Right lobe of liver (tissue), 6 donors: ENCODE measurements around the gene MAPRE2. TPM values are rescaled to one million over a fixed set of nuclear protein-coding genes. Genes with fewer than 3 reads are reported as not detected.

ENCODE experiments used
- ATAC-seq, 4 donors: fragments of 200-7000 bp; cut with Tn5 transposase; one replicate each; pipeline ENCODE4 v1.9.1; 2020; ENCODE audit warnings: mild to moderate bottlenecking in 4 of 4, moderate library complexity in 4 of 4
- DNase-seq, 3 donors: peaks; one replicate each; pipeline ENCODE4 v3.0.0-alpha.2; 2020
- H3K27ac ChIP-seq, 3 donors: fragments of 200-600 bp; one replicate each; pipeline ENCODE4 v1.8.0; 2022
- H3K27me3 ChIP-seq, 2 donors: fragments of 200-600 bp; one replicate each; pipeline ENCODE4 v1.8.0; 2022
- H3K36me3 ChIP-seq, 4 donors: fragments of 200-600 bp; sonication (generic) in 1 of 4; one replicate each; pipeline versions ENCODE4 v1.5.1 to v1.8.0; 2017 to 2022; ENCODE audit warnings: control low read depth in 1 of 4
- H3K4me1 ChIP-seq, 4 donors: fragments of 200-600 bp; sonication (generic) in 1 of 4; one replicate each; pipeline versions ENCODE4 v1.5.1 to v1.8.0; 2017 to 2022; ENCODE audit warnings: control low read depth in 1 of 4
- H3K4me3 ChIP-seq, 3 donors: fragments of 200-600 bp; one replicate each; pipeline ENCODE4 v1.8.0; 2022
- H3K9me3 ChIP-seq, 4 donors: fragments of 200-600 bp; sonication (generic) in 1 of 4; one replicate each; pipeline versions ENCODE4 v1.5.1 to v1.8.0; 2017 to 2022; ENCODE audit warnings: control low read depth in 1 of 4
- POLR2A ChIP-seq: fragments of 450-650 bp; IDR thresholded peaks from one replicate; pipeline ENCODE4 v1.6.1; 2017; ENCODE audit warnings: antibody characterized with exemption, mild to moderate bottlenecking
- WGBS: methylation state at CpG from one replicate; pipeline ENCODE4 v1.1.6; 2018; ENCODE audit warnings: low coverage, low lambda C conversion rate; ENCODE audit not compliant: insufficient coverage; ENCODE audit errors: missing lambda C conversion rate; 5-methylcytosine and 5-hydroxymethylcytosine counted together
- intact Hi-C, 2 donors: fragments of 100-400 bp; cut with DNase I; formaldehyde crosslinking; loops; one replicate each; pipeline versions ENCODE4 v1.11.2 to v1.14.1; 2022
- total RNA-seq, 6 experiments: library from RNA; depleted of rRNA in 2 of 6; stranded (reverse); fragments of >200 nt in 2 of 6; fragmentation: NEBNext Ultra II Directional in 3 of 6; extraction: Animal tissue kit (Norgen Biotek cat#: 25700) in 3 of 6; gene quantifications; one replicate each; pipeline versions ENCODE4 v1.1.0 to v1.2.4, GENCODE V29; 2016 to 2023
- TF ChIP-seq, protein P1 (sequence below), 4 donors: fragments of 200-600 bp in 3 of 4; fragments of 450-650 bp in 1 of 4; IDR thresholded peaks; one replicate each; pipeline versions ENCODE4 v1.5.1 to v1.8.0; 2016 to 2022; ENCODE audit warnings: antibody characterized with exemption in 4 of 4, mild to moderate bottlenecking in 2 of 4
- donor health status: DM: no; HTN: yes; CAD: no.
- donor health status: DM: no; HTN: no; CAD: no.
- donor health status: DM: no; HTN: no; CAD: no.
- donor health status: DM: no; HTN: yes; CAD: no.
- donor health status: DM: no; HTN: yes; CAD: no.

Gene MAPRE2
- total RNA-seq, 6 experiments from 2014 or later = 17.0 to 25.9 (median 21.5) TPM

DNA sequence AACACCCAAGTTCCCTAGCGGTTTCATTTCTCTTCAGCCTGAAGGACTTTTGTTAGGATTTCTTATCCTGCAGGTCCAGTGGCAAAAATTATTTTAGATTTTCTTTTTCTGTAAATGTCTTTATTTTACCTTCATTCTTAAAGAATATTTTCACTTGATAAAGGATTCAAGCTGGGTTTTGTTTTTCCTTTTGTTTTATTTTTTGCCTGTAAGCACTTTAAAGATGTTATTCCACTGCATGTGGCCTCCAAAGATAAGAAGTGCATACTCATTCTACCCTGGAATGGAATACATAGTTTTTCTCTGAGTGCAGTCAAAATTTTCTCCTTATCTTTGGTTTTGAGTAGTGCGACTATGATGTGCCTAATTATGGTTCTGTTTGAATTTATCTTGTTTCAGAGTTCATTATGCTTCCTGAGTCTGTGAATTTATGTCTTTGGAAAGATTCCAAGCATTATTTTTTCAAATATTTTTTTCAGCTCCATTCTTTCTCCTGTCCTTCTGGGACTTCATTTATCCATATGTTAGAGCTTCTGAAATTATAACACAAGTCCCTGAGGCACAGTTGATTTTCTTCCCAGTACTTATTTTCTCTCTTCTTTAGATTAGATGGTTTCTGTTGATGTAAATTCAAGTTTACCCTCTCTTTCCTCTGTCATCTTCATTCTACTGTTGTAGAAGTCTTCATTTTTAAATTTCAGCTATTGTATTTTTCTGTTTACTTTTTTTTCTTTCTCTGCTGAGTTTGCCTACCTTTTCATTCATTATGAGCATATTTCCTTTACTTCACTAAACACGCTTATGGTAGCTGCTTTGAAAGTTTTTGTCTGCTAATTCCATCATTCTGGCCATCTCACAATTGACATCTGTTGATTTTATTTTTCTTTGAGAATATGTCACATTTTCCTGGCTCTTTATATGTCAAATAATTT, 69.6 kb downstream of the MAPRE2 start:
- Histone ChIP-seq H3K4me1 (no peaks in the 10 kb centered on the region), H3K36me3 (no peaks in the 10 kb centered on the region), H3K27ac (peak overlapping the region in 1 of 3 donors; percentile 7), H3K27me3 (no peaks in the 10 kb centered on the region), H3K4me3 (no peak overlapping the region), H3K9me3 (no peaks in the 10 kb centered on the region)
- DNase-seq (no peak), ATAC-seq (peak; percentile 50 to 64 (median 58))
- TF ChIP-seq, protein P1, sequence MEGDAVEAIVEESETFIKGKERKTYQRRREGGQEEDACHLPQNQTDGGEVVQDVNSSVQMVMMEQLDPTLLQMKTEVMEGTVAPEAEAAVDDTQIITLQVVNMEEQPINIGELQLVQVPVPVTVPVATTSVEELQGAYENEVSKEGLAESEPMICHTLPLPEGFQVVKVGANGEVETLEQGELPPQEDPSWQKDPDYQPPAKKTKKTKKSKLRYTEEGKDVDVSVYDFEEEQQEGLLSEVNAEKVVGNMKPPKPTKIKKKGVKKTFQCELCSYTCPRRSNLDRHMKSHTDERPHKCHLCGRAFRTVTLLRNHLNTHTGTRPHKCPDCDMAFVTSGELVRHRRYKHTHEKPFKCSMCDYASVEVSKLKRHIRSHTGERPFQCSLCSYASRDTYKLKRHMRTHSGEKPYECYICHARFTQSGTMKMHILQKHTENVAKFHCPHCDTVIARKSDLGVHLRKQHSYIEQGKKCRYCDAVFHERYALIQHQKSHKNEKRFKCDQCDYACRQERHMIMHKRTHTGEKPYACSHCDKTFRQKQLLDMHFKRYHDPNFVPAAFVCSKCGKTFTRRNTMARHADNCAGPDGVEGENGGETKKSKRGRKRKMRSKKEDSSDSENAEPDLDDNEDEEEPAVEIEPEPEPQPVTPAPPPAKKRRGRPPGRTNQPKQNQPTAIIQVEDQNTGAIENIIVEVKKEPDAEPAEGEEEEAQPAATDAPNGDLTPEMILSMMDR (IDR thresholded peaks at IDR 0.05) = no peak
- no peak for TF ChIP-seq POLR2A
- intact Hi-C loops = no loop called here
- 75% methylated on average over 3 of the region's 3 CpGs for WGBS

DNA sequence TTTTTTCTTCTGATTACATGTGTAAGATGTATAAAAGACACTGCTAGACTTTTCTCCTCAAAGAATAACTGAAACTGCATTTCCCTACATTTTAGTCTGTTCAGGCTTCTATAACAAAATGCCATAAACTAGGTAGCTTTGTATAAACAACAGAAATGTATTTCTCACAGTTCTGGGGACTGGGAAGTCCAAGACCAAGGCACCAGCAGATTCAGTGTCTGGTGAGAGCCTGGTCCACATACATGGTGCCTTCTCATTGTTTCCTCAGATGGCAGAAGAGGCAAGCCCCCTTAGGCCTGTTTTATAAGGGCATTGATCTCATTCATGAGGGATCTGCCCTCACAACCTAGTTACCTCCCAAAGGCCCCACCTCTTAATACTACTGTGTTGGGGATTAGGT, 71.5 kb downstream of the MAPRE2 start:
- DNase-seq (no peak), ATAC-seq (no peak)
- Histone ChIP-seq H3K4me1 (peaks cover 0 to 4% (median 0%) of the 10 kb centered on the region in 4 donors), H3K9me3 (no peaks in the 10 kb centered on the region), H3K27ac (no peak overlapping the region), H3K27me3 (no peaks in the 10 kb centered on the region), H3K4me3 (no peak overlapping the region), H3K36me3 (no peaks in the 10 kb centered on the region)
- intact Hi-C loops = no loop called here
- no peak for TF ChIP-seq POLR2A
- TF ChIP-seq, protein P1 (IDR thresholded peaks at IDR 0.05) = no peak

DNA sequence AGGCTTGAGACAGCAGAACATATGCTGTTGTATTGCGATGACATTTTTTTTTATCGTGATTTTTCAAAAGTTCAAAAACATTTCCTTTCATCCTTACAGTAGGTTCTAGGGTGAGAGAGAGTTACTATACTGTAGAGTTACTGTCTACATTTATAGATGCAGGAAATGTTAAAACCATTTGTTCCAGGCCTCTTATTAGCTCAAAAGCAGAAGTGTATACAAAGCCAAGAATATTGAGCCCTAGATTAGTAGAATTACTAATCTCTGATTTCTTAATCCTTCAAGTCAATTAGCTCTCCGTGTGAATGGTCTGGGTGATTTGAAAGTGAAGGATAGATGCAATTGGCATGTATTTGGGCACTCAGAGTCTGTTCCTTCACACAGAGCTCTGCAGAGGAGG, 73.1 kb downstream of the MAPRE2 start:
- TF ChIP-seq, protein P1 (IDR thresholded peaks at IDR 0.05) = no peak
- no peak for TF ChIP-seq POLR2A
- ATAC-seq = no peak
- Histone ChIP-seq H3K36me3 (no peaks in the 10 kb centered on the region), H3K4me3 (no peak overlapping the region), H3K9me3 (no peaks in the 10 kb centered on the region), H3K27me3 (no peaks in the 10 kb centered on the region), H3K27ac (no peak overlapping the region), H3K4me1 (peaks cover 0 to 20% (median 9%) of the 10 kb centered on the region in 4 donors)
- WGBS = 68% methylated on average over 3 of the region's 3 CpGs
- intact Hi-C loops = no loop called here
- DNase-seq = no peak

DNA sequence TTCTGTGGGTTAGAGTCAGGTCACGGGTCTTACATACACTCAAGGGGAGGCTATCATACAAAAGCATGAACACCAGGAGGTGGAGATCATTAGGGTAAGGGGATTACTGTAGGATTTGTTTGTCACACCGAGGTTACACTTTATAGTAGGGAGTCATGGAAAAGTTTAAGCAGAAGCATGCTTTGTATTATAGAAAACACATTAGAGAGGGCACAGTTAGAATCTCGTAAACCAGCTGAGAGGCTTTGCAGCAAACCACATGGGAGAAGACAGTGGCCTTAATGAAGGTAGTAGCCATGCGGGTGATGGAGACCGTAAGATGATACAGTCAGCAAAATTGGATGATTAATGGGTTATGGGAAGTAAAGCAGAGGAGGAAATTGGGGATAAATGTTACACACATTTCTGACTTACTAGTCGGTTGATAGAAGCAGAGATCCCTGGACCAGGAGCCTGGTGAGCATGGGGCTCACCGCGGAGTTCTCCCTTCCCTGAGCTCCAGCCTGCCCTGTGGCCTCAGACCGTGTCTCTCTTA, 75.6 kb downstream of the MAPRE2 start:
- peak overlapping the region in 2 of 3 donors; percentile 92 for H3K27ac ChIP-seq

DNA sequence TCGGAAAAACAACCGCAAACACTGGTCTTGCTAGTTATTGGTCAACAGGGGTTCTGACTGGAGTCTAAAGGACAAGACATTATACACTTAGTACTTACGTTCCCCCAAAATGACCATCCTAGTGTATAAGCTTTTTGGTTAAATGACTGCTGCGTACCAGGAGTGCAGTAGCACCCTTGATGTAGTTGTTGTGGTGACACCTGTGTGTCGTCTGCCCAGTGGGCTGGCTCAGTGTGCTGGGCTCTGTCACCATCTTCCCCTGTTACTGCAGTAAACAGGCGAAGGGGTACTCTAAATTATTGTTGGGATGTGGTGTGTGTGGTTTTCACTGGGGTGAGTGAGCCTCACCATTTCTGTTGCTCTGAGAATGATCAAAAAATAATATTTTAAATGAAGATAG, 76.2 kb downstream of the MAPRE2 start:
- H3K4me3 ChIP-seq = no peak overlapping the region
- ATAC-seq = no peak
- H3K36me3 ChIP-seq = no peaks in the 10 kb centered on the region
- 87% methylated on average over 4 of the region's 6 CpGs for WGBS
- peaks cover 0 to 40% (median 12%) of the 10 kb centered on the region in 4 donors for H3K4me1 ChIP-seq
- TF ChIP-seq, protein P1 (IDR thresholded peaks at IDR 0.05) = no peak
- no peak for TF ChIP-seq POLR2A
- peak overlapping the region; percentile 64 to 92 (median 92) for H3K27ac ChIP-seq
- H3K9me3 ChIP-seq = no peaks in the 10 kb centered on the region
- intact Hi-C loops = no loop called here
- H3K27me3 ChIP-seq = no peaks in the 10 kb centered on the region
- DNase-seq = no peak

More for the DNA sequence above, 75.6 kb downstream of the MAPRE2 start:
- ATAC-seq = no peak
- H3K4me3 ChIP-seq = no peak overlapping the region
- no peak for DNase-seq
- peaks cover 0 to 40% (median 12%) of the 10 kb centered on the region in 4 donors for H3K4me1 ChIP-seq
- H3K36me3 ChIP-seq = no peaks in the 10 kb centered on the region
- H3K9me3 ChIP-seq = no peaks in the 10 kb centered on the region
- no peak for TF ChIP-seq POLR2A
- no peaks in the 10 kb centered on the region for H3K27me3 ChIP-seq
- 88% methylated on average over 4 of the region's 9 CpGs for WGBS
- intact Hi-C loops = no loop called here
